Activated CD8-positive, alpha-beta memory T cell treated with anti-CD3 and anti-CD28 coated beads, Interleukin-2, amount 50 U/mL, for 1 hour (primary cell): ENCODE data around the gene APCDD1.
"Not testable (repeated sequence)": the region's sequence is repeated elsewhere in the genome, so short reads cannot be mapped to it uniquely, and the experiment has no call there.

Experiments used
- DNase-seq: peaks from one replicate; pipeline ENCODE4 v3.0.0-alpha.2; 2020; ENCODE audit errors: extremely low read depth

The APCDD1 gene

GRCh38 chr18:10462597-10462996 is 8.2 kb downstream of the APCDD1 start:
- no peak for DNase-seq

GRCh38 chr18:10463096-10463495 is 8.7 kb downstream of the APCDD1 start:
- DNase-seq = no peak

- DNase-seq = no peak
These were observed 9.3 kb downstream of the APCDD1 start for GRCh38 chr18:10463741-10464140.

GRCh38 chr18:10464161-10464648 is 9.8 kb downstream of the APCDD1 start:
- not testable (repeated sequence) for DNase-seq

- DNase-seq = no peak
These were observed 10.9 kb downstream of the APCDD1 start for GRCh38 chr18:10465174-10465939.

GRCh38 chr18:10470429-10470828 is 16.0 kb downstream of the APCDD1 start:
- DNase-seq = no peak

GRCh38 chr18:10471574-10471973 is 17.1 kb downstream of the APCDD1 start:
- no peak for DNase-seq

- no peak for DNase-seq
These were observed 18.7 kb downstream of the APCDD1 start for GRCh38 chr18:10473132-10473531.

- DNase-seq = no peak
These were observed 19.9 kb downstream of the APCDD1 start for GRCh38 chr18:10474309-10474708.

GRCh38 chr18:10475276-10475653 is 20.8 kb downstream of the APCDD1 start:
- DNase-seq = no peak

- DNase-seq = no peak
These were observed 21.3 kb downstream of the APCDD1 start for GRCh38 chr18:10475654-10476291.

GRCh38 chr18:10476338-10476791 is 21.9 kb downstream of the APCDD1 start:
- DNase-seq = no peak

GRCh38 chr18:10477121-10477862 is 22.9 kb downstream of the APCDD1 start:
- DNase-seq = no peak

- no peak for DNase-seq
These were observed 23.4 kb downstream of the APCDD1 start for GRCh38 chr18:10477863-10478260.

- no peak for DNase-seq
These were observed 27.4 kb downstream of the APCDD1 start for GRCh38 chr18:10481831-10482230.

- DNase-seq = no peak
These were observed 28.0 kb downstream of the APCDD1 start for GRCh38 chr18:10482363-10482984.

- no peak for DNase-seq
These were observed 28.8 kb downstream of the APCDD1 start for GRCh38 chr18:10482985-10483949.

GRCh38 chr18:10485475-10485874 is 31.0 kb downstream of the APCDD1 start:
- DNase-seq = no peak

- no peak for DNase-seq
These were observed 31.9 kb downstream of the APCDD1 start for GRCh38 chr18:10486362-10486761.

GRCh38 chr18:10487154-10487553 is 32.7 kb downstream of the APCDD1 start:
- no peak for DNase-seq

GRCh38 chr18:10488017-10488416 is 33.6 kb downstream of the APCDD1 start:
- no peak for DNase-seq
